Sciatic nerve (tissue), 2 donors: ENCODE measurements around the gene TBC1D20. TPM values are rescaled to one million over a fixed set of nuclear protein-coding genes. Genes with fewer than 3 reads are reported as not detected.
"Not testable (repeated sequence)": the region's sequence is repeated elsewhere in the genome, so short reads cannot be mapped to it uniquely, and the experiment has no call there.

Experiments
- ATAC-seq: fragments of 200-7000 bp; cut with Tn5 transposase; one replicate; pipeline ENCODE4 v1.9.1; 2020; ENCODE audit warnings: mild to moderate bottlenecking, moderate library complexity
- DNase-seq: peaks from one replicate; pipeline ENCODE4 v3.0.0-alpha.2; 2020; ENCODE audit warnings: low spot score
- intact Hi-C: fragments of 100-400 bp; cut with DNase I; formaldehyde crosslinking; loops from one replicate; pipeline ENCODE4 v1.14.2; 2022
- total RNA-seq: library from RNA; stranded (reverse); fragmentation: NEBNext Ultra II Directional; extraction: Animal tissue kit (Norgen Biotek cat#: 25700); gene quantifications from one replicate; pipeline ENCODE4 v1.2.1, GENCODE V29; 2021
- donor health status: DM: no; HTN: no; CAD: no.
- donor health status: DM: no; HTN: no; CAD: no.

Gene TBC1D20
- total RNA-seq, 1 donor from 2014 or later, result 32.5 TPM

DNA sequence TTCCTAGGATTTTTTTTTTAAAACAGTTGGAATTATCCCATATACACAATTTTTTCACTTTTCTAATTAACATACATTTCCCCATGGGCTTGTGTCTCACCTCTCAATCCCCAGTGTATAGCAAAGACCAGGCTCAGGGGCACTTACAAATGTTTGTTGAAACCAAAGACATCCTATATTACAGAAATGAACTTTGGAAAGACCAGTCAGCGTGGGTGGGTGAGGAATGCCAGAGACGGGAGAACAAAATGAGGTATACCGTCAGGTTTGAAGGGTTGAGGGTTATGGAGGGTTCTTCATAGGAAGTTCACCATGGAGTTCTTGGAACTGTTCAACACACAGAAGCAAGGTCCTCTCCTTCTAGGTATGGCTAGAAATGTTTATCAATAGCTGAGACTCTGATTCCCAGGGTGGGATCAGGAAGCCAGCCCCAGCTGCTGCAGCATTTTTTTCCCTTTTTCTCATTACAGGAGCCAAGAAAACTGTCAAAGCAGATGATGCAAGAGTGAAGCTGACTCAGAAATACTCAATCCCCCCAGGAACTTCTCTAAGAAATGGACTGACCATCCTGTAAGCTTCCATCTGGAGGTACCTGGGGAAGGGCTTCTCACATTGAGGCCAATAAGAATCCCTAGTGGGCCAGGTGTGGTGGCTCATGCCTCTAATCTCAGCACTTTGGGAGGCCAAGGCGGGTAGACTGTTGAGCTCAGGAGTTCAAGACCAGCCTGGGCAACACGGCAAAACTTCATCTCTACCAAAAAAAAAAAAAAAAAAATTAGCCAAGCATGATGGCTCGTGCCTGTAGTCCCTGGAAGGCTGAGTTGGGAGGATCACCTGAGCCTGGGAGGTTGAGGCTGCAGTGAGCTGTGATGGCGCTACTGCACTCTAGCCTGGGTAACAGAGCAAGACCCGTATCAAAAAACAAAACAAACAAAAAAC, 15.9 kb upstream of the TBC1D20 start:
- ATAC-seq, result peak; percentile 56
- no peak for DNase-seq
- intact Hi-C loops, result no loop called here

GRCh38 chr20:476561-477249, 14.4 kb upstream of the TBC1D20 start:
- intact Hi-C loops, DNase-seq, ATAC-seq: not testable (repeated sequence)

- ATAC-seq, result no peak
- DNase-seq, result no peak
- intact Hi-C loops, result no loop called here
Measured at GRCh38 chr20:475463-476357, 13.4 kb upstream of the TBC1D20 start.

GRCh38 chr20:474581-474980, 12.2 kb upstream of the TBC1D20 start:
- ATAC-seq (no peak), DNase-seq (no peak)
- intact Hi-C loops, result no loop called here

DNA sequence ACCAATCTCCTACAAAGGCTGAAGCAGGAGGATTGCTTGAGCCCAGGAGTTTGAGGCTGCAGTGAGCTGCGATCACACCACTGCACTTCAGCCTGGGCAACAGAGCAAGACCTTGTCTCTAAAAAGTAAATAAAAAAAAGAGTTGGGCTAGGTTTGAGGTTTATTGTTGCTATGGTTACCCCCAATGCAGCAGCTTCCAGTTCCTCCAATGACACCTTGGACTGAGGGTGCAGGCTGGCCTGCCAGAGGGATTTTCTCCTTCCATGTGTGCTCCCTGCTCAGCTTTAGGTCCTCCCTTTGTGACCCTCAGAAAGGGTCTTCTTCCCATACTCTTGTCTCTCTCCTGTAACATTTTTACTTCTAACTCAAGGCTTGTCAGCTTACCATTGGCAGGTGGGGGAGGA, 10.6 kb upstream of the TBC1D20 start:
- ATAC-seq (no peak), DNase-seq (no peak)
- intact Hi-C loops, result no loop called here

GRCh38 chr20:472137-472846, 10.0 kb upstream of the TBC1D20 start:
- intact Hi-C loops, result no loop called here
- no peak for ATAC-seq
- no peak for DNase-seq

GRCh38 chr20:469746-470490, 7.6 kb upstream of the TBC1D20 start:
- DNase-seq (no peak), ATAC-seq (no peak)
- intact Hi-C loops, result no loop called here

- no peak for ATAC-seq
- intact Hi-C loops, result no loop called here
- DNase-seq, result no peak
Measured at GRCh38 chr20:467755-468154, 5.4 kb upstream of the TBC1D20 start.

DNA sequence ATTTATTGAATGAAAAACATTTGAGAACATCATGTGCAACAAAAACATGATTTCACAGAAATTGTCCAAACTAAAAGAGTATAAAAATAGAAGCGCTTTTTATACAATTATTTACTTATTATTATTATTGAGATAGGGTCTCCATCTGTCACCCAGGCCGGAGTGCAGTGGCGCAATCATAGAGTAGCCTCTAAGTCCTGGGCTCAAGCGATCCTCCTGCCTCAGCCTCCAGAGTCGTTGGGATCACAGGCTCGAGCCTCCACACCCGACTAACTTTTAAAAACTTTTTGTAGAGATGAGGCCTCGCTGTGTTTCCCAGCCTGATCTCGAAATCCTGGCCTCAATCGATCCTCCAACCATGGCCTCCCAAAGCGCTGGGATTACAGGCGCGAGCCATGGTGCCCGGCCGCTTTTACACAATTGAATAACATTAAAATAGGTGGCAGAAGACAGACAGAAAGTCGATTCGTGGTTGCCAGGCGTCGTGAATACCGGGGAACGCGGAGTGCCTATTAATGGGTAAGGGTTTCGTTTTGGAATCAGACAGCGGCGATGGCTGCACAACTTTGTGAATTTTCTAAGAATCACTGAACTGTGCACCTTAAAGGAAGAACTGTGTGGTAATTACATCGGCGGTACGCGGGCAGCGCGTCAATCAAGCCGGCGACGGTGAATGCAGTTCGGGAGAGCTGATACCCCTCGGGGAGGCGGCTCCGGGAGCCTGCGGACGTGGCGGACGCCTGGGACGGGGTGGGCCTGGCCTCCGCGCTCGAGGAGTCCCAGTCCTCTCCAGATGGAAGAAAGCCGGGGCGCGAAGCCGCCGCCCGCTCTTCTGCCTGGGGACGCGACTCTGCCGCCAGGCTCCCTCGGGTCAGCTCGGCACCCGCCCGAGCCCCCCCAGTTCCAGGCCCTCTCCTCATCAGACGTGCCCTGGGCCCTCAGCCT, 807 bp downstream of the TBC1D20 start:
- peak; percentile 65 for DNase-seq
- ATAC-seq, result peak; percentile 43
- intact Hi-C loops, result no loop called here

GRCh38 chr20:460707-461106, 1.6 kb downstream of the TBC1D20 start:
- intact Hi-C loops, result no loop called here
- DNase-seq, result no peak
- no peak for ATAC-seq

- DNase-seq (no peak), ATAC-seq (no peak)
- intact Hi-C loops, result no loop called here
Measured at GRCh38 chr20:460180-460579, 2.2 kb downstream of the TBC1D20 start.

DNA sequence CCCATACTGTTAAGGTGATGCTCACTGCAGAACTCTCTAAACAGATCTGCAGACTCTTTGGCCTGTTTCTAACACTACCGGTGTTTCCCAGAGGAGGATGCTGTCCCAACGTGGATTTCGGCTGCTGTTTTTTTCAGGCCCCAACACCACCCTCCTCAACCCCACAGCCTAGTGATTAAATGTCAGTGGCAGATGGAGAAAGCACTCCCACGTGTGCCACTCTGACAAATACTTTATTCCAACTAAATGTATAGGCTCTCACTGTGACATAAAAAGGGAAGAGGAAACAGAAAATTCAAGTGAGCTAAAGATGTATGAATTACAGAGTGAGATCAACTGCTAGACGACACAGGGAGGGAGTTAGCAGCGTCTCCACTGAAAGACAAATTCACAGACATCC, 3.6 kb downstream of the TBC1D20 start:
- DNase-seq (no peak), ATAC-seq (no peak)
- intact Hi-C loops, result no loop called here

- intact Hi-C loops, result no loop called here
- DNase-seq, result no peak
- no peak for ATAC-seq
Measured at GRCh38 chr20:454951-455350, 7.4 kb downstream of the TBC1D20 start.

DNA sequence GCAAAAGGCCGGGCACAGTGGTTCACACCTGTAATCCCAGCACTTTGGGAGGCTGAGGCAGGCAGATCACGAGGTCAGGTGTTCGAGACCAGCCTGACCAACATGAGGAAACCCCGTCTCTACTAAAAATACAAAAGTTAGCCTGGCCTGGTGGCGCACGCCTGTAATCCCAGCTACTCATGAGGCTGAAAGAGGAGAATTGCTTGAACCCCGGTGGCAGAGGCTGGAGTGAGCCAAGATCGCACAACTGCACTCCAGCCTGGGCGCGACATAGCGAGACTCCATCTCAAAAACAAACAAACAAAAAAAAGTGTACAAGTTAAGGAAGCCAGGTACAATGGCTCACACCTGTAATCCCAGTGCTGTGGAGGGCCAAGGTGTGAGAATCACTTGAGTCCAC, 10.3 kb downstream of the TBC1D20 start:
- intact Hi-C loops, ATAC-seq, DNase-seq: not testable (repeated sequence)

- intact Hi-C loops, result no loop called here
- ATAC-seq (no peak), DNase-seq (no peak)
Measured at GRCh38 chr20:445514-446336, 16.6 kb downstream of the TBC1D20 start.

- peak; percentile 55 for DNase-seq
- ATAC-seq, result peak; percentile 53
- intact Hi-C loops, result no loop called here
Measured at GRCh38 chr20:444862-445426, 17.4 kb downstream of the TBC1D20 start.
